ENCODE data around the gene SMARCD2.

DNA sequence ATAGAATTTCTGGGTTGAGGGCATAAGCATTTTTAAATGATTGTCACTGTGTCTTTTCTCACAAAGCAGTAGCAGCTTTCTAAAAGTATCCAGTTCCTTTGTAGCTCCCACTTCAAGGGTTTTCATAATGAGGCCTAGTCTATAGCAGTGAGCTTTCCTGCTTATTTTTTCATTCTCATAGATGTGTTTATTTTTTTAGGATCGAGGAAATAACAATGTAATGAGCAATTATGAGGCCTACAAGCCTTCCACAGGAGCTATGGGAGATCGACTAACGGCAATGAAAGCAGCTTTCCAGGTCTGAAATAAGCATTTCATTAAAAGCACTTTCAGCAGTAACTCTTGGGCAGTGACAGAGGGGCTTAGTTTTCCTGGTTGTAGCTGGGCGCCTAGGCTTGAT lies 25.8 kb downstream of the SMARCD2 start:
- TF ChIP-seq, protein P1, sequence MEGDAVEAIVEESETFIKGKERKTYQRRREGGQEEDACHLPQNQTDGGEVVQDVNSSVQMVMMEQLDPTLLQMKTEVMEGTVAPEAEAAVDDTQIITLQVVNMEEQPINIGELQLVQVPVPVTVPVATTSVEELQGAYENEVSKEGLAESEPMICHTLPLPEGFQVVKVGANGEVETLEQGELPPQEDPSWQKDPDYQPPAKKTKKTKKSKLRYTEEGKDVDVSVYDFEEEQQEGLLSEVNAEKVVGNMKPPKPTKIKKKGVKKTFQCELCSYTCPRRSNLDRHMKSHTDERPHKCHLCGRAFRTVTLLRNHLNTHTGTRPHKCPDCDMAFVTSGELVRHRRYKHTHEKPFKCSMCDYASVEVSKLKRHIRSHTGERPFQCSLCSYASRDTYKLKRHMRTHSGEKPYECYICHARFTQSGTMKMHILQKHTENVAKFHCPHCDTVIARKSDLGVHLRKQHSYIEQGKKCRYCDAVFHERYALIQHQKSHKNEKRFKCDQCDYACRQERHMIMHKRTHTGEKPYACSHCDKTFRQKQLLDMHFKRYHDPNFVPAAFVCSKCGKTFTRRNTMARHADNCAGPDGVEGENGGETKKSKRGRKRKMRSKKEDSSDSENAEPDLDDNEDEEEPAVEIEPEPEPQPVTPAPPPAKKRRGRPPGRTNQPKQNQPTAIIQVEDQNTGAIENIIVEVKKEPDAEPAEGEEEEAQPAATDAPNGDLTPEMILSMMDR (conservative IDR thresholded peaks at IDR 0.05; ENCODE audit: low read length) = no peak
- no peak for TF ChIP-seq EZH2phosphoT487 (IDR thresholded peaks at IDR 0.05; ENCODE audit: borderline replicate concordance, low read depth, low read length)

Measured in OCI-LY7 (cell line).